GM12891 (cell line): ENCODE data around the gene TMEM117.

ENCODE experiments used
- POLR2A ChIP-seq: IDR thresholded peaks from 2 replicates; pipeline ENCODE4 v1.6.1; 2011; ENCODE audit warnings: low read depth, low read length, control low read depth
- POU2F2 ChIP-seq: IDR thresholded peaks from 2 replicates; pipeline ENCODE4 v1.6.1; 2011; ENCODE audit warnings: low read depth, mild to moderate bottlenecking, control low read depth, low read length, moderate library complexity
- TAF1 ChIP-seq: IDR thresholded peaks from 2 replicates; pipeline ENCODE4 v1.6.1; 2011; ENCODE audit warnings: low read depth, low read length, control low read depth

GRCh38 chr12:44285321-44285960, 449.6 kb downstream of the TMEM117 start:
- no peak for TF ChIP-seq POU2F2
- TF ChIP-seq POLR2A = no peak
- no peak for TF ChIP-seq TAF1
